NCI-H69 (cell line): Measurements from ENCODE around the gene TNFRSF8.
A peak's percentile ranks its signal among the peaks of the same experiment; 100 is the strongest.

Source experiments
- DNase-seq: peaks from one replicate; lab custom pipeline; 2025; lab: John Stamatoyannopoulos, UW

The TNFRSF8 gene

DNA sequence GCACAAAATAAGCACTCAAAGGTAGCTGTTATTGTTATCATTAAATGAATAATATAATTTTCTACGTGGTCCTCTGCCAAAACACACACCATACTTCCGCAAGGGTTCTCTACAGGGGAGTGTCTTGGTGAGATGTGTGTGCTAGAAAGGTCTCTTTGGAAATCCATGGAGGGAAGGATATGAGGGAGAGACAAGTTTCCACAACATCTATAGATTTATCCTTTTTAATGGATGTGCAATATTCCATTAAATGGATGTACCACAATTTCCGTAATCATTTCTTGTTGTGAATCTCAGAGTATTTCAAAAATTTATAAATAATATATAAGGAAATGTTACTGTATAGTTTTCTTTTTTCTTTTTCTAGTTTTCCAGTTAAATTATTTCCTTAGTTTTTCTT is 2.6 kb upstream of the TNFRSF8 start:
- no peak for DNase-seq

DNA sequence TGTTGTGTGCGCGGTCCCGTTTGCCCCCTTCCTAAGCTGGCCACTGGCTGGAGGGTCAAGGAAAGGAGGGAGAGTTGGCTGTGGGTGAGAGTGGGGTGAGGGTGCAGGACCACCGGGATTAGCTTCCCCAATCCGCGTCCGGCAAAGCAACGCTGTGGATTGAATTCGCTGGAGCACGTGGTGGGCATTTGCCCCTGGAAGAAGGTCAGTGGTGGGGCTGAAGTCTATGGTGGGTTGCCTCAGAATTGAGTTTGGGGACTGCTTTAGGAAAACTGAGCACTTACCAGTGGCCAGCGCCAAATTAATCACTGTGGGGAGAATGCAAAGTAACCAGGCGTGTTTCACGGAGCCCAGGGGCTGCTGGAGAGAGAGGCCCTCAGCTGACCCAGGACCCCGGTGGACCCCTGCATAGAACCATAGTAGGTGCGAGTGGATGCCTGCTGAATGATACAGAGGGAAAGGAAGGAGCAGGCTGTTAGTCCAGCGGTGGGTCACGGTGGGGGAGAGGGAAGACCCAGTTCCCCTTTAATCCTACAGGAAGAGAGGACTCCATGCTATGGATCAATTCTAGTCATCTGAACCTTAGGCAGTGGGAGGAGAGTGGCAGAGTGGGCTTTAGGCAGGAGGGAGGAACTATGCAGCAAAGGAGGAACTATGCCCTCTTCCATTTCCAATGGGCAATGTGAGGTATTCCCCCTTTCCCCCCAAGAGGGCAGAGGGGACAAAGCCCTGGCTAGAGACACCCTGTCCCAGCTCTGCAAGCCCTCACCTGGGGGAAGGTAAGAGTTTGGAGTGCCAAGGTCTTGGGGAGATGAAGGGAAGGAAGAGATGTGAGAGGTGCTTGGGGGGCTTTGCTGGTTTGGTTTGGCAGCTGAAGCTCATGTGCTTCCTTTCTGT is 1.2 kb downstream of the TNFRSF8 start:
- DNase-seq = no peak

DNA sequence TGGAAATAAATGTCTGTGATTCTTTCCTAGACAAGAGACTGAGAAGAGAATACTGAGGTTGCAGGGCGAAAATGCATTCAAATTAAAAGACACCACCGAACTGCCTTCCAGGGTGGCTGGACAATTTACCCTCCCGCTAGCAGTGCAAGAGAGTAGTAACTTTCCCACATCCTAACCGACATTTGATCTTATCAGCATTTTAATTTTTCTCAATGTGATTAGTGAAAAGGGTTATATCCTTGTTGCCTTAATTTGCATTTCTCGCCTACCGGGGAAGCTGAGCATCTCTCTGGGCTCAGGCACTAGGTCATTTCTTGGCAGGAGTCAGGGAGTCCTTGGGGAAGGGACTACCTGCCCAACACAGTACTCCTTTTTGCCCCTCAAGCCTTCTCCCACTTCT is 2.8 kb downstream of the TNFRSF8 start:
- no peak for DNase-seq

GRCh38 chr1:12067900-12068821 is 5.1 kb downstream of the TNFRSF8 start:
- no peak for DNase-seq

DNA sequence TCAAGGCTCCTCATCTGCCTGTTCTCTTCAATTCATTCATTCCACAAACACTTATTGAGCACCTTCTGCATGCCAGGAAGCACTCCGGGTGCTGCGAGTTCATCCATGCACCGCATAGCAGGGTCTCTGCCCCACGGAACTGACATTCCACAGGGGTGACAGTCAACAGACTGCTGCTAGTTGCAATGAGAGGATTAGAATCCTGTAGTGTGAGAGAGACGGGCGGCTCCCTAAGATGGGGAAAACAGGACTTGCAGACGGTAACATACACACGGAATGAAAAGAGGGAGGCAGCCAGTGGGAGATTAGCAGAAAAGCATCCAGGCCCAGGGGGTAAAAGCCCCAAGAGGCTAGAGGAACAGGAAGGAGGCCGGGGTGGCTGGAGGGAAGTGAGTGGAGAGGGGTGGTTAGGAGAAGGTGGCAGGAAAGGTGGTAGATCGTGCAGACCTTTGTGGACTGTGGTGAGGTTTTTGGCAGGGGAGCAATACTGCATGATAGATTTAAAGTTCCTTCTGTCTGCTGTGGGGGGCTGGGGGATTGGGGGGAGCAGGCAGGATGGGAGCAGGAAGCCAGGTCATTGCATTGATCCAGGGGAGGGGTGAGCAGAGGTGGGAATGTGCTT is 6.6 kb downstream of the TNFRSF8 start:
- DNase-seq = no peak

DNA sequence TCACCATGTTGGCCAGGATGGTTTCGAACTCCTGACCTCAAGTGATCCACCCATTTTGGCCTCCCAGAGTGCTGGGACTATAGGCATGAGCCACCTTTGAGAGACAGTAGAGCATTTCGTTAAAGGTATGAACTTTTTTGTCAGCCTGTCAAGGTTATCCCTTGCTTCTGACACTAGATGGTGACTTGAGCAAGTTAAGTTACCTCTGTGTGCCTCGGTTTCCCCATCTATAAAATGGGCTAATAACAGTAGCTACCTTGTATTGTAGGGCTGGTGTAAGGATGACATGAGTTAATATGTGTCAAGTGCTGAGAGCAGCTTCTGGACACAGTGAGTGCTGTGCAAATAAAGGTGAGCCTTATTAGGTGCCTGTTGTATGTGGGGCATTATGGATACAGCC is 8.8 kb downstream of the TNFRSF8 start:
- no peak for DNase-seq

DNA sequence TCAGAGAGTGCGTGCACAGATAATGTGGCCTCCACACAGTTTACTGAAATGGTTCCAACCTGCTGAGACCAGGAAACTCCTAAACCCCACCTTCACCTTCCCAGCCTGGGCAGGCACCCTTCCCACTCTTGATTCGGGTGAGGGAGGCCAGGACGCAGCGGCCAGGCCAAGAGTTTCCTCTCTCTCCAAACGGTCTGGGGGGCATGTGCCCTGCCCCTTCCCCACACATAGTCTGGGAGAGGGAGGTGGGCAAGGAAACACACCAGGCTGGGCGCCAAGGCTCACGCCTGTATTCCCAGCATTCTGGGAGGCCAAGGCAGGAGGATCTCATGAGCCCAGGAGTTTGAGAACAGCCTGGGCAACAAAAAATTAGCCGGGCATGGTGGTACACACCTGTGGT is 9.6 kb downstream of the TNFRSF8 start:
- no peak for DNase-seq

DNA sequence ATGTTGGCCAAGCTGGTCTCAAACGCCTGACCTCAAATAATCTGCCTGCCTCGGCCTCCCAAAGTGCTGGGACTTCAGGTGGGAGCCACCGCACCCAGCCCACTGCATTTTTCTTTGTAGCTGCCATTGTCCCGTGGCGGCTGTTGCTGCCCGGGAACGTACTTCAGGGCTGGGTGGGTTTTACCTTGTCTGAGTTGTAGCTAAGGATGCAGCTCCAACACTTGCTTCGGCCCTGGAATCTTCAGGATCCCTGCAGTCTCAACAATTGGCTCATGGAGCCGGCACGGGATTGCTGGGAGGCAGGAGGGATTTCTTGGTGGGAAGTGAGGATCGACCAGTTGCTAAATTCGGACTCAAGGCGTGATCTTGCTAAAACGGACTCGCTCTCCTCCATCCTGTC is 10.7 kb downstream of the TNFRSF8 start:
- DNase-seq = no peak

DNA sequence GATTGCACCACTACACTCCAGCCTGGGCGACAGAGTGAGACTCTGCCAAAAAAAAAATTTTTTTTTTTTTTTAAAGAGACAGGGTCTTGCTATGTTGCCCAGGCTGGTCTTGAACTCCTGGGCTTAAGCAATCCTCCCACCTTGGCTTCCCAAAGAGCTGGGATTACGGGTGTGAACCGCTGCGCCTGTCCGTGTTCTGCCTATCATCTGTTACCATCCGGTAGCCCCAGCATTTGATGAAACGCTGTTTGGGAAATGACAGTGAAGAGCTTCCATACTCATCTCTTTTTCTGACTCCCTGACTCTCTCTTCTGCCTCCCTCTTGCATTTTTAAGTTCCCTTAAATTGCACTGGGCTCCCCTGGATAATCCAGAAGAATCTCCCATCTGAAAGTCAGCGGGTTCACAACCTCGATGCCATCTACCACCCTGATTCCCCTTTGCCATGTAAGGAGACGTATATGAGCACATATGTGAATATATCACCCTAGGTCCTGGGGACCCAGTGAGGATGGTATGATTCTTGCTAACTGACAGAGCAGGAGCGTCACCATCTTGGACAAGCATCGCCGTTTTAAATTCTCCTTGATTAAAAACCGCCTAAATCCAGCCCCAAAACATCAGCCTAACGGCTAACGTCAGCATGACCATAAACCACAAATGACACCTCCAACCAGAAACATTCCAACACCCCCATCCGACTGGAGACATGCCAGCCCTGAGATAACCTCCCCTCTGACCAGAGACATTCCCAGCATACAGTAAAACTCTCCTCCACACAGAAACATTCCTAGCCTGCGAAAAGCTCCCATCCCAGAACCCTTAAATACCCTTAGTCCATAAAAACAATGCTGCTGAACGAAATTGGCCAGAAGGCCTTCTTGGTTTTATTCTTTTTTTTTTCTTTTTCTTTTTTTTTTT is 12.4 kb downstream of the TNFRSF8 start:
- DNase-seq = no peak

DNA sequence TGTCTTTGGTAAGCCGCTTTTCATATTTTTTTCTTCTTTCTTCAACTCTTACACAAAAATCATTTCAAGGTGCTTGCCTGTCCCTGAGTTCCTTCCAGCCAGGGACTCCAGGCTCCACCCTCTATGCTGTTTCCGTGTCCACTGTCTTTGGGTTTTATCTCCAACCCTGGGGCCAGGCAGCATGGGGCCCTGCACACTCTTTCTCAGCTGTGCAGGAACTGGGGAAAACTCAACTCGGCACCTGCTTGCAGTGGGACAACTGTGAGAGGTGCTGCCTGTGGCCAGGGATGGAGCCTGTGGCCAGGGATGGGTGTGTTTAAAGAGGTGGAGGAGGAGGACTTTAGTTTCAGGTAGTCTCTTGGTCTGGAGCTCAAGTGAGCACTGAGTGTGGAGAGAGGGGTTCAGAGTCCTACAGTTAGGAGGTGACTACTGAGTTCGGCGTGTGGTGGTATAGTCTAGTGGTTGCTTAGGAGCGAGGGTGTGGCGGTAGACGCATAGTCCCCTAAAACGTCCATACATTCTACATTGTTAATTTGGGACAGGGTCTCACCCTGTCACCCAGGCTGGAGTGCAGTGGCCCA is 13.4 kb downstream of the TNFRSF8 start:
- DNase-seq = no peak

DNA sequence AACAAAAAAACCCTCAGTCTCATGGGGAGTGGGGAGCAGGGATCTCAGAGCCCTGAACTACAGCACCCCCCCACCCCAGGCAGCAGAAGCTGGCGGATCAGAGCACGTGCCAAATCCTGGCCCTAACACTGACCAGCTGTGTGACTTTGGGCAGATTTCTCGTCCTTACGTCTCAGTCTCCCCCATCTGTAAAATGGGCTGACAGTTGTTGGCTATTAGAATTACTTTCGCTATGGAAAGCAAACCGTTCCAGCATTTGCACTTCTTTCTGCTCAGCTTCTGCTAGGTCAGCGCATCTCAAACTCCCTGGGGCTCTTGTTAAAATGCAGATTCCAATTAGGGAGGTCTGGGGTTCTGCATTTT is 15.5 kb downstream of the TNFRSF8 start:
- DNase-seq = no peak

DNA sequence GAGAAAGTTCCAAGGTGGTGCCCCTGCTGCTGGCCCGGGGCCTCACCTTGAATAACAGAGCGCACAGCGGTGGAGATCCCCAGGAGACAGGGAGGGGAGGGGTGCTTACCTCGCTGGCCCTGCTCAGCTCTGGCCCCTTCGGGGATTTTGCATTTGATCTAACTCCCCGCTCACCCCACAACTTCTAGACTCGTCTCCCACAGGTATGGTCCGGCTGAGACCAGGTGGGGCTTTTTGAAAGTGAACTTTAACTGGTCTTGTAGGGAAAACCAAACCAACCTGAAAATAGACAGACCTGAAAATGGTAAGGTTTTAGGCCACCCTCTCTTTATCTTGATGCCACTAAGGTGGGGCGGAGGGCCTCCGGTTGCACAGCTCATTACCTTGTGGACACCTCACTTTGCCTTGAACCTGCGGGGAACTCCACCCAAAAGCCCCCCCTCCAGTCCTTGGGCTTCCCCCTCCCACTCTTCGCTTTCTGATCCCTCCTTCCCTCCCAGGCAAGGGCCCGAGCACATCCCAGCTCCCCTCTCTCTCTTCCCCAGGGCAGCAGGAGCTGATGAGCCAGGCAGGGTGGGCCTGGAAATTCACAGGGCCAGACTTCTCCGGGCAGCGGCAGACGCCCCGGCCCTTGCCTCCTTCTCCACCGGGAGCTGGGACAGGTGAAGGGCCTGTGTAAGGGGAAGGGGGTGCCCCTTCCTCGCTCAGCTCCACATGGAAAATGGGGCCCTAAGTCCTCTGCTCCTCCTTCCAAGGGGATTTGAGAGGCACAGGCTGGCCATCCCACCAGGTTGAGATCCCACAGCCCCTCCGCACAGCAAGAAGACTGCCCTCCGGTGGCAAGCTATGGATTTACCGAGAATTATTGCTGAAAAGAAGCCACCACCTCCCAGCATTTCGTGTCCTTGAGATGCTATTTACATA is 16.1 kb downstream of the TNFRSF8 start:
- peak; percentile 60 for DNase-seq

DNA sequence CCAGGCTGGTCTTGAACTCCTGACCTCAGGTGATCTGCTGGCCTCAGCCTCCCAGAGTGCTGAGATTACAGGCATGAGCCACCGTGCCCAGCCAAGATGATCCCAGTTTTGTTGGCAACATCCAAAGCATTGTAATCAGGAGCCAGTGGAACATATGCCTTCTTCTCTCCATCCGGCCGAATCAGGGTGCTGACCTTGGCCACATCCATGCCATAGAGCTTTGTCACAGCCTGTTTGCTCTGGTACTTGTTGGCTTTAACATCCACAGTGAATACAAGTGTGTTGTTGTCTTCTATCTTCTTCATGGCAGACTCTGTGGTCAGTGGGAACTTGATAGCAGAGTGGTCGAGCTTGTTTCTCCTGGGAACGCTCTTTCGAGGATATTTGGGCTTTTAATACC is 17.1 kb downstream of the TNFRSF8 start:
- DNase-seq = no peak

GRCh38 chr1:12080773-12081556 is 17.9 kb downstream of the TNFRSF8 start:
- DNase-seq = no peak

GRCh38 chr1:12081648-12082396 is 18.7 kb downstream of the TNFRSF8 start:
- peak; percentile 20 for DNase-seq

GRCh38 chr1:12082988-12083387 is 19.9 kb downstream of the TNFRSF8 start:
- no peak for DNase-seq

GRCh38 chr1:12083766-12084165 is 20.7 kb downstream of the TNFRSF8 start:
- no peak for DNase-seq

GRCh38 chr1:12085643-12086260 is 22.6 kb downstream of the TNFRSF8 start:
- no peak for DNase-seq
